ENCODE results near the gene KRT84.

Gene KRT84

DNA sequence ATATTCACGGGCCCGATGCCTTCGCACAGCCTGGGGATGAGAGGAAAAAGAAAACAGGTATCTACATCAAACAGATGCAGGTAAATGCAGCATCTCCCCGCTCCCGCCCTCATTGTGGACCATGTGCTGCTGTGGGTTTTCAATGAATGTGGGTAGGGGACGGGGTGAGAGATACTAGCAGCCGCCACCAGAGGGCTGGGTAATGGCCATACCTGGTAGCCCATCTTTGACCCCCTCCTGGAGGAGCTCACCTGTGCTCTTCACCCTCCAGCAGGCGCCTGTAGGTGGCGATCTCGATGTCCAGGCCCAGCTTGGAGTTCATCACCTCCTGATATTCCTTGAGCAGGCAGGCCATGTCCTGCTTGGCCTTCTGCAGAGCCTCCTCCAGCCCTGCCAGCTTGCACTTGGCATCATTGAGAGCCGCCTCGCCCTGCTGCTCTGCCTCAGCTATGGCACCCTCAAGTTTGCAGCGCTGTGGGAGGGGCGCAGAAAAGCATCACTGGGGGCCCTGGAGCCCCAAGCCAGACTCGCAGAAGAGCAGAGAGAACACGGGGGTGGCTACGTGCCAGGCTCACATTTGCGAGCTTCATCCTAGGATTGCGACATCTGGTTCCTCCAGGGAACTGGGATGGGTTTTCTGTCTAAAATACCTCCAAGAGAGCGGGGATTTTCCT is 10.4 kb upstream of the KRT84 start:
- TF ChIP-seq, protein P1, sequence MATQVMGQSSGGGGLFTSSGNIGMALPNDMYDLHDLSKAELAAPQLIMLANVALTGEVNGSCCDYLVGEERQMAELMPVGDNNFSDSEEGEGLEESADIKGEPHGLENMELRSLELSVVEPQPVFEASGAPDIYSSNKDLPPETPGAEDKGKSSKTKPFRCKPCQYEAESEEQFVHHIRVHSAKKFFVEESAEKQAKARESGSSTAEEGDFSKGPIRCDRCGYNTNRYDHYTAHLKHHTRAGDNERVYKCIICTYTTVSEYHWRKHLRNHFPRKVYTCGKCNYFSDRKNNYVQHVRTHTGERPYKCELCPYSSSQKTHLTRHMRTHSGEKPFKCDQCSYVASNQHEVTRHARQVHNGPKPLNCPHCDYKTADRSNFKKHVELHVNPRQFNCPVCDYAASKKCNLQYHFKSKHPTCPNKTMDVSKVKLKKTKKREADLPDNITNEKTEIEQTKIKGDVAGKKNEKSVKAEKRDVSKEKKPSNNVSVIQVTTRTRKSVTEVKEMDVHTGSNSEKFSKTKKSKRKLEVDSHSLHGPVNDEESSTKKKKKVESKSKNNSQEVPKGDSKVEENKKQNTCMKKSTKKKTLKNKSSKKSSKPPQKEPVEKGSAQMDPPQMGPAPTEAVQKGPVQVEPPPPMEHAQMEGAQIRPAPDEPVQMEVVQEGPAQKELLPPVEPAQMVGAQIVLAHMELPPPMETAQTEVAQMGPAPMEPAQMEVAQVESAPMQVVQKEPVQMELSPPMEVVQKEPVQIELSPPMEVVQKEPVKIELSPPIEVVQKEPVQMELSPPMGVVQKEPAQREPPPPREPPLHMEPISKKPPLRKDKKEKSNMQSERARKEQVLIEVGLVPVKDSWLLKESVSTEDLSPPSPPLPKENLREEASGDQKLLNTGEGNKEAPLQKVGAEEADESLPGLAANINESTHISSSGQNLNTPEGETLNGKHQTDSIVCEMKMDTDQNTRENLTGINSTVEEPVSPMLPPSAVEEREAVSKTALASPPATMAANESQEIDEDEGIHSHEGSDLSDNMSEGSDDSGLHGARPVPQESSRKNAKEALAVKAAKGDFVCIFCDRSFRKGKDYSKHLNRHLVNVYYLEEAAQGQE (IDR thresholded peaks at IDR 0.05; ENCODE audit: insufficient read depth in 1 of 2, low read depth in 2 of 2, low read length in 2 of 2), result no peak
- TF ChIP-seq TAF1 (IDR thresholded peaks at IDR 0.05; ENCODE audit: borderline replicate concordance, insufficient read depth, low read length) (no peak), POLR2AphosphoS5 (IDR thresholded peaks at IDR 0.05; ENCODE audit: low read depth, low read length) (no peak), FOXP2 (optimal IDR thresholded peaks at IDR 0.05; ENCODE audit: borderline replicate concordance, extremely low read depth, extremely low read length, insufficient read depth) (no peak), SIN3A (IDR thresholded peaks at IDR 0.05; ENCODE audit: borderline replicate concordance, insufficient read depth, low read length) (no peak)

DNA sequence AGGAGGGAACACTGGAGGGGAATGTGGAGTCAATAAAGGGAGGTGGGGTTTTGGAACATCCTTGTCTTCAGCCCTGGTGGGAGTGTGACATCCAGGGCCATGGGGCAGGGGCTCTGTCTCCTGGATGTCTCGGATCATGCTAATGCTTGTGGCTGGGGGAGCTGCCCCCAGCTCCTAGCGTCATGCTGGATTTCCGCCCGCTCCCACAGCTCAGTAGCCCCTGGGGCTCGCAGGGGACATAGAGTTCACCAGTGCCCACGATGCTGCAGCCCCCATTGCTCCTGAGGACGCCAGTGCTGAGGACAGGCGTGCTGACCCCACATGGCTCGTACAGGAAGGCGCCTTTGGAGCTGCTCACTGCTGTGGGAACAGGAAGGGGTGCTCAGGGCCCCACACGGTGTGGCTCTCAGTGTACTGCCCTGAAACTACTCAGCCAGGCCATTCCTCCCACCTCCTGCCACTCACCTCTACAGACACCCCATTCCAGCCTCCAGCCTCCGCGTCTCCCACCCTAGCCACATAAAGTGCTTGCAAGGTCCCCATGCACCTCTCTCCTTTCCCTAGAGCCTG is 9.5 kb upstream of the KRT84 start:
- TF ChIP-seq SIN3A (IDR thresholded peaks at IDR 0.05; ENCODE audit: borderline replicate concordance, insufficient read depth, low read length) (no peak), FOXP2 (optimal IDR thresholded peaks at IDR 0.05; ENCODE audit: borderline replicate concordance, extremely low read depth, extremely low read length, insufficient read depth) (no peak)
- TF ChIP-seq, protein P1 (IDR thresholded peaks at IDR 0.05; ENCODE audit: insufficient read depth in 1 of 2, low read depth in 2 of 2, low read length in 2 of 2), result no peak

DNA sequence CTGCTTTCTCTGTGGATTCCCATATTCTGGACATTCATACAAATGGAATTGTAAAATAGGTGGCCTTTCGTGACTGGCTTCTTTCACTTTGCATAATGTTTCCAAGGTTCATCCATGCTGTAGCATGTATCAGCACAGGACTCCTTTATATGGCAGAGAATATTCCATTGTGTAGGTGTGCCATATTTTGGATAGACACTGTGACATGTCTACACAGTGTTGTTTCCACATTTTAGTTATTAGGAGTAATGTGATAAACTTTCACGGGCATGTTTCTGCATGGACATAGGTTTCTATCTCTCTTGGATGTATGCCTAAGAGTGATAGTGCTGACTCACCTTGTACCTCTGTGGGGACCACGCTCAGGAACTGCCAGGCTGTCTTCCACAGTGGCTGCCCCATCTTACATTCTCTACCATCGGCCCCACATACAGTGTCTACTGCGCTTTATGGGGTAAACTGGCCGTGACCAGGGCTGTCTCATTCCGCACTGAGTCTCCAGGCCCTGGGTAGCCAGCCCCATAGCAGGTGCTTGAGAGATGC is 7.1 kb upstream of the KRT84 start:
- TF ChIP-seq POLR2AphosphoS5 (IDR thresholded peaks at IDR 0.05; ENCODE audit: low read depth, low read length) (no peak), SIN3A (IDR thresholded peaks at IDR 0.05; ENCODE audit: borderline replicate concordance, insufficient read depth, low read length) (no peak), TAF1 (IDR thresholded peaks at IDR 0.05; ENCODE audit: borderline replicate concordance, insufficient read depth, low read length) (no peak)
- TF ChIP-seq, protein P1 (IDR thresholded peaks at IDR 0.05; ENCODE audit: insufficient read depth in 1 of 2, low read depth in 2 of 2, low read length in 2 of 2), result no peak

DNA sequence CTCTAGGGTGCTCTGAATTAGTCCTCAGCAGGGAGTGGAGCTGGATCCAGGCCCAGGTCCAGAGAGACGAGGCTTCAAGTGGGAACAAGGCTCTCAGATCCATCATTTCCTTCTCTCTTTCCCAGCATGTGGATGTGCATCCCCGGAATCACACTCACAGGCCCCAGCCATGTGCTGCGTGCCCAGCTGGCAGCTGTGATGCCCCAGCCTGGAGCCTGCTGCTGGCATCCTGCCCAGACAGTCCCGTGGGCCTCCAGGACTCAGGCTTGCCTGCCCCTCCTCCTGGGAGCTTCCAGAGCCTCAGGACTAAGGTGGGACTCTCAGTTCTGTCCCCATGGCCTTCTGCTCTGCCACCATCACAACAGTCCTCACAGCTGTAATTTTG is 6.2 kb upstream of the KRT84 start:
- TF ChIP-seq FOXP2 (optimal IDR thresholded peaks at IDR 0.05; ENCODE audit: borderline replicate concordance, extremely low read depth, extremely low read length, insufficient read depth) (no peak), TAF1 (IDR thresholded peaks at IDR 0.05; ENCODE audit: borderline replicate concordance, insufficient read depth, low read length) (no peak), SIN3A (IDR thresholded peaks at IDR 0.05; ENCODE audit: borderline replicate concordance, insufficient read depth, low read length) (no peak), POLR2AphosphoS5 (IDR thresholded peaks at IDR 0.05; ENCODE audit: low read depth, low read length) (no peak)
- TF ChIP-seq, protein P1 (IDR thresholded peaks at IDR 0.05; ENCODE audit: insufficient read depth in 1 of 2, low read depth in 2 of 2, low read length in 2 of 2), result no peak

Data from PFSK-1 (cell line).